H1 (cell line): ENCODE data around the gene SPINDOC. TPM values are rescaled to one million over a fixed set of nuclear protein-coding genes. Genes with fewer than 3 reads are reported as not detected.

Experiments used
- CTCF ChIA-PET: fragments of 300-600 bp; sonication (Branson Sonifier 250); formaldehyde crosslinking; loops from one replicate; lab custom pipeline; 2021; ENCODE audit not compliant: partially characterized antibody; lab: Charles Lee
- POLR2A ChIA-PET: fragments of 300-600 bp; sonication (Branson Sonifier 250); formaldehyde crosslinking; loops from one replicate; lab custom pipeline; 2021; ENCODE audit warnings: inconsistent platforms; ENCODE audit not compliant: partially characterized antibody; lab: Charles Lee
- DNase-seq, 2 experiments: peaks; one replicate each; pipeline versions ENCODE4 v3.0.0 to v3.0.0-alpha.2; 2010 to 2022; ENCODE audit warnings: low spot score in 2 of 2, low read depth in 1 of 2, mixed read lengths in 1 of 2
- FAIRE-seq: peaks from 2 replicates; lab custom pipeline; 2011; peaks lifted over from hg19 to GRCh38; lab: Jason Lieb, UNC
- H2AFZ ChIP-seq: 2 replicates; pipeline ENCODE4 v1.8.1; 2012; ENCODE audit warnings: low read length, inconsistent platforms
- H2AK5ac ChIP-seq: 2 replicates; pipeline ENCODE4 v1.6.1; 2013; ENCODE audit warnings: low read depth, low read length
- H2BK120ac ChIP-seq: replicated peaks from 2 replicates; pipeline ENCODE3; 2013; ENCODE audit warnings: low read depth, low read length, inconsistent platforms
- H2BK12ac ChIP-seq: 2 replicates; pipeline ENCODE4 v1.6.1; 2013; ENCODE audit warnings: low read depth, low read length
- H2BK15ac ChIP-seq: 2 replicates; pipeline ENCODE4 v1.6.1; 2013; ENCODE audit warnings: low read length
- H2BK20ac ChIP-seq: 2 replicates; pipeline ENCODE4 v1.6.1; 2013; ENCODE audit warnings: low read length
- H2BK5ac ChIP-seq: 2 replicates; pipeline ENCODE4 v1.6.1; 2013; ENCODE audit warnings: low read depth, low read length
- H3K14ac ChIP-seq: 2 replicates; pipeline ENCODE4 v1.6.1; 2013; ENCODE audit warnings: inconsistent platforms; ENCODE audit not compliant: insufficient read length
- H3K18ac ChIP-seq: 2 replicates; pipeline ENCODE4 v1.6.1; 2013; ENCODE audit warnings: low read length; ENCODE audit errors: extremely low read depth
- H3K23ac ChIP-seq: 2 replicates; pipeline ENCODE4 v1.6.1; 2013; ENCODE audit warnings: inconsistent platforms; ENCODE audit not compliant: insufficient read length
- H3K23me2 ChIP-seq: 2 replicates; pipeline ENCODE4 v1.6.1; 2013; ENCODE audit warnings: low read depth, low read length
- H3K27ac ChIP-seq: 2 replicates; pipeline ENCODE4 v1.6.1; 2011; ENCODE audit warnings: low read depth, low read length, inconsistent platforms
- H3K27me3 ChIP-seq, 4 experiments: replicated peaks in 1 of 4; 1 replicate in 1 of 4; 2 replicates in 3 of 4; pipeline versions ENCODE4 v1.6.1 to v1.8.1; 2011 to 2013; ENCODE audit warnings: low read length in 3 of 4, mild to moderate bottlenecking in 3 of 4, inconsistent platforms in 2 of 4, mixed read lengths in 2 of 4, moderate library complexity in 1 of 4; ENCODE audit not compliant: control insufficient read depth in 3 of 4, insufficient read depth in 3 of 4; ENCODE audit errors: extremely low read depth in 1 of 4
- H3K36me3 ChIP-seq, 4 experiments: 2 replicates each; pipeline versions ENCODE4 v1.6.1 to v1.8.1; 2011 to 2013; ENCODE audit warnings: mild to moderate bottlenecking in 4 of 4, low read length in 3 of 4, moderate library complexity in 2 of 4, control low read depth in 1 of 4, inconsistent platforms in 1 of 4; ENCODE audit not compliant: insufficient read depth in 4 of 4, control insufficient read depth in 2 of 4
- H3K4ac ChIP-seq: replicated peaks from 2 replicates; pipeline ENCODE3; 2013; ENCODE audit warnings: low read length, low read depth, mixed read lengths, inconsistent platforms; ENCODE audit not compliant: insufficient read length
- H3K4me1 ChIP-seq, 4 experiments: replicated peaks in 1 of 4; 1 replicate in 1 of 4; 2 replicates in 3 of 4; pipeline versions ENCODE4 v1.6.1 to v1.8.1; 2011 to 2013; ENCODE audit warnings: low read length in 3 of 4, inconsistent platforms in 2 of 4, mixed read lengths in 1 of 4; ENCODE audit not compliant: insufficient read depth in 4 of 4, control insufficient read depth in 3 of 4
- H3K4me2 ChIP-seq, 2 experiments: 2 replicates each; pipeline versions ENCODE4 v1.6.1 to v1.8.1; 2011 to 2013; ENCODE audit warnings: low read depth in 2 of 2, low read length in 2 of 2, control low read depth in 1 of 2, inconsistent platforms in 1 of 2, mild to moderate bottlenecking in 1 of 2; ENCODE audit not compliant: insufficient read depth in 1 of 2
- H3K4me3 ChIP-seq, 4 experiments: fragments of 200-600, 300-600 bp in 1 of 4; sonication (generic), shearing (Covaris generic), sonication (Bioruptor Twin) in 1 of 4; 2 replicates each; pipeline versions ENCODE4 v1.5.1 to v1.8.1; 2011 to 2016; ENCODE audit warnings: low read length in 4 of 4, low read depth in 3 of 4, control low read depth in 2 of 4, inconsistent platforms in 2 of 4, mild to moderate bottlenecking in 2 of 4, mixed read lengths in 1 of 4, moderate library complexity in 1 of 4; ENCODE audit not compliant: insufficient read depth in 2 of 4; ENCODE audit errors: extremely low read depth in 1 of 4
- H3K56ac ChIP-seq: replicated peaks from 2 replicates; pipeline ENCODE3; 2013; ENCODE audit warnings: low read depth, mild to moderate bottlenecking, mixed read lengths, low read length, inconsistent platforms; ENCODE audit not compliant: insufficient read length
- H3K79me1 ChIP-seq: 2 replicates; pipeline ENCODE4 v1.6.1; 2013; ENCODE audit warnings: low read depth, low read length, control low read depth
- H3K79me2 ChIP-seq, 2 experiments: 2 replicates each; pipeline versions ENCODE4 v1.6.1 to v1.8.1; 2012 to 2013; ENCODE audit warnings: low read length in 2 of 2, mild to moderate bottlenecking in 2 of 2, inconsistent platforms in 1 of 2; ENCODE audit not compliant: insufficient read depth in 2 of 2, control insufficient read depth in 1 of 2
- H3K9ac ChIP-seq, 4 experiments: replicated peaks in 1 of 4; 1 replicate in 1 of 4; 2 replicates in 3 of 4; pipeline versions ENCODE4 v1.6.1 to v1.8.1; 2011 to 2013; ENCODE audit warnings: low read depth in 3 of 4, low read length in 3 of 4, control low read depth in 2 of 4, mild to moderate bottlenecking in 2 of 4, moderate library complexity in 2 of 4, inconsistent platforms in 1 of 4; ENCODE audit errors: extremely low read depth in 1 of 4
- H3K9me3 ChIP-seq, 2 experiments: 2 replicates each; pipeline versions ENCODE4 v1.6.1 to v1.8.1; 2012 to 2013; ENCODE audit warnings: mild to moderate bottlenecking in 2 of 2, moderate library complexity in 2 of 2, control low read depth in 1 of 2, inconsistent platforms in 1 of 2, low read depth in 1 of 2, low read length in 1 of 2, mixed read lengths in 1 of 2; ENCODE audit not compliant: insufficient read depth in 2 of 2
- H4K20me1 ChIP-seq, 2 experiments: replicated peaks in 1 of 2; 2 replicates each; pipeline versions ENCODE3 to v1.8.1; 2011 to 2013; ENCODE audit warnings: inconsistent platforms in 2 of 2, low read length in 2 of 2, mild to moderate bottlenecking in 1 of 2; ENCODE audit not compliant: insufficient read depth in 2 of 2, control insufficient read depth in 1 of 2
- H4K5ac ChIP-seq: 2 replicates; pipeline ENCODE4 v1.6.1; 2013; ENCODE audit warnings: low read length, low read depth, mixed read lengths, inconsistent platforms; ENCODE audit not compliant: insufficient read length
- H4K8ac ChIP-seq: 2 replicates; pipeline ENCODE4 v1.8.0; 2013; ENCODE audit warnings: mild to moderate bottlenecking, moderate library complexity, low read length, inconsistent platforms; ENCODE audit not compliant: insufficient read depth; ENCODE audit errors: extremely low read depth
- H4K91ac ChIP-seq: replicated peaks from 2 replicates; pipeline ENCODE3; 2013; ENCODE audit warnings: low read length, mixed read lengths, inconsistent platforms; ENCODE audit not compliant: insufficient read length
- ASH2L ChIP-seq: fragments of 200-600, 300-600 bp; sonication (generic); IDR thresholded peaks from one replicate; pipeline ENCODE4 v1.7.1; 2017; ENCODE audit warnings: low read length
- CREB1 ChIP-seq: IDR thresholded peaks from 2 replicates; pipeline ENCODE4 v1.6.1; 2012; ENCODE audit warnings: inconsistent platforms
- GABPA ChIP-seq: IDR thresholded peaks from 2 replicates; pipeline ENCODE4 v1.6.1; 2011; ENCODE audit warnings: mild to moderate bottlenecking, low read length, moderate library complexity, borderline replicate concordance; ENCODE audit not compliant: insufficient read depth
- HDAC2 ChIP-seq, 2 experiments: fragments of 300-600 bp in 1 of 2; sonication (generic) in 1 of 2; IDR thresholded peaks; 2 replicates each; pipeline ENCODE4 v1.6.1; 2011 to 2012; ENCODE audit warnings: low read depth in 2 of 2, low read length in 2 of 2, mild to moderate bottlenecking in 2 of 2, moderate library complexity in 2 of 2, borderline replicate concordance in 1 of 2, inconsistent platforms in 1 of 2
- POLR2AphosphoS5 ChIP-seq: IDR thresholded peaks from 2 replicates; pipeline ENCODE4 v1.6.1; 2011; ENCODE audit warnings: low read depth, low read length
- SUZ12 ChIP-seq: fragments of 200-600 bp; sonication (generic); IDR thresholded peaks from 2 replicates; pipeline ENCODE4 v1.6.1; 2012; ENCODE audit warnings: mild to moderate bottlenecking, inconsistent platforms, low read length, moderate library complexity, mixed read lengths
- TBP ChIP-seq: IDR thresholded peaks from 2 replicates; pipeline ENCODE4 v1.6.1; 2011; ENCODE audit warnings: low read depth, low read length, improper control_type of control experiment
- TCF12 ChIP-seq: IDR thresholded peaks from 2 replicates; pipeline ENCODE4 v1.6.1; 2011; ENCODE audit warnings: low read depth, mild to moderate bottlenecking, low read length
- WGBS, 2 experiments: shearing (Covaris generic) in 1 of 2; methylation state at CpG; one replicate each; pipeline versions ENCODE4 v1.1.6 to v1.1.7; 2013 to 2015; ENCODE audit warnings: low lambda C conversion rate in 2 of 2, mixed read lengths in 2 of 2, inconsistent platforms in 1 of 2, low coverage in 1 of 2, missing lambda C conversion rate in 1 of 2; ENCODE audit not compliant: insufficient replicate concordance in 2 of 2, insufficient coverage in 1 of 2, insufficient read length in 1 of 2; ENCODE audit errors: extremely low coverage in 1 of 2, missing lambda C conversion rate in 1 of 2; 5-methylcytosine and 5-hydroxymethylcytosine counted together
- polyA plus RNA-seq, 7 experiments: library from polyadenylated mRNA; depleted of rRNA in 3 of 7; stranded (reverse) in 5 of 7; unstranded in 2 of 7; fragments of >200 nt in 5 of 7; fragments of 200-250 nt in 2 of 7; gene quantifications; 1 replicate in 5 of 7; 2 replicates in 1 of 7; 4 replicates in 1 of 7; pipeline versions ENCODE4 v1.2.1 to v1.2.3, GENCODE V29; 2011 to 2013; ENCODE audit warnings: missing spikeins in 2 of 7, mixed read lengths in 2 of 7
- total RNA-seq: library from RNA; stranded (reverse); fragmentation: NEBNext Ultra II Directional; extraction: Animal tissue kit (Norgen Biotek cat#: 25700); gene quantifications from 2 replicates; pipeline ENCODE4 v1.2.1, GENCODE V29; 2021
- TF ChIP-seq, protein P1 (sequence below), 3 experiments: IDR thresholded peaks; 1 replicate in 2 of 3; 2 replicates in 1 of 3; pipeline versions ENCODE4 v1.5.1 to v1.6.1; 2011; ENCODE audit warnings: low read length in 3 of 3, mild to moderate bottlenecking in 3 of 3, inconsistent platforms in 2 of 3, low read depth in 1 of 3, moderate library complexity in 1 of 3; ENCODE audit not compliant: insufficient read depth in 1 of 3; ENCODE audit errors: control extremely low read depth in 1 of 3

SPINDOC gene
- total and polyA plus RNA-seq, 2 of the 8 experiments (the other 6 are each of a cell fraction or from before 2014, with no cell fraction given), result 78.7 to 99.7 TPM

DNA sequence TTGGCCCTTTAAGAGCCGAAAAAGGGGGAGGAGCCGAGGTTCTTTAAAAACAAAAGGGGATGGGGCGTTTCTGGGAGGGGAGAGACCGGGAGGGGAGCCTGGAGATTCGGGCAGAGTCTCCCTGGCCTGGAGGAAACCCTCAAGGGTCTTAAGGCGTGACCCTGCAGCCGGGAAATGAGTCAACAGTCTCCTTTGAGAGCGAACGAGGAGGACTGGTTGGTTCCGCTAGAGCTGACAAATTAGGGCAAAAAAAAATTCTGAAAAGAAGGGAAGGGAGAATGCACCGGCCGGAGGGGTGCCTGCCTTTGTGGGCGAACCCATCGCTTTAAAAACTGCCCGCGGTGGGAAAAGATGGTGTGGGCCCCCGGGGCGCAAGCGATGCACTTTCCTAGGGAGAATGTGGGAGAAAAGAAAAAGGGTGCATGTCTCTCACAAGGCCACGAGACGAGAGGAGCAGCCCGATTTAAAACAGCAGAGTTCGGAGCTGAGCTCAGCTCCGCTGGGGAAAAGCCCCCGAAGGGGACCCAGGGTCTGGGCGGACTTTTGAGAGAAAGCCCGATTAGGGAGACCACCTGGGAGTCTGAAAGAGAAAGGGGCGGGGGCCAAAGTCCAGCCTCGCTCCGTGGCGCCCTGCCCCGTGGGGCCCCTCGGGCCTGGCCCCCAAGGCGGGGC lies 45.6 kb upstream of the SPINDOC start:
- Histone ChIP-seq H2AFZ (no peak overlapping the region), H3K4me3 (peak overlapping the region; percentile 57 to 96 (median 82)), H3K23me2 (peaks cover 11% of the 10 kb centered on the region), H4K8ac (no peak overlapping the region), H4K5ac (peak overlapping the region; percentile 2), H3K23ac (no peak overlapping the region), H3K14ac (no peak overlapping the region), H3K27ac (peak overlapping the region; percentile 44; the same call in 1 of the 2 replicates), H3K4me2 (peak overlapping the region; percentile 72 to 93), H3K9me3 (no peaks in the 10 kb centered on the region), H3K18ac (no peak overlapping the region; the same call in 1 of the 2 replicates), H2BK120ac (no peak overlapping the region), H4K91ac (no peak overlapping the region), H3K9ac (peak overlapping the region; percentile 46 to 93 (median 79); a peak in 6 of 7 replicates), H3K4ac (peak overlapping the region; percentile 47), H2BK15ac (no peak overlapping the region), H2AK5ac (no peak overlapping the region), H3K79me2 (peaks cover 0 to 26% of the 10 kb centered on the region in 2 experiments; a peak in 2 of 4 replicates), H2BK20ac (no peak overlapping the region), H3K79me1 (peaks cover 9% of the 10 kb centered on the region), H3K36me3 (peaks cover 0 to 7% (median 0%) of the 10 kb centered on the region in 4 experiments; a peak in 2 of 8 replicates), H3K4me1 (peaks cover 5 to 33% (median 26%) of the 10 kb centered on the region in 4 experiments), H4K20me1 (peaks cover 12 to 13% of the 10 kb centered on the region in 2 experiments), H3K27me3 (peaks cover 0 to 16% (median 13%) of the 10 kb centered on the region in 4 experiments; a peak in 6 of 7 replicates), H2BK5ac (peak overlapping the region; percentile 52; the same call in 1 of the 2 replicates), H3K56ac (peak overlapping the region; percentile 11), H2BK12ac (no peak overlapping the region)
- FAIRE-seq, result peak; percentile 91
- DNase-seq, result peak; percentile 78 to 81
- CTCF ChIA-PET, result interaction anchor here (0.6 to 2.7 kb wide), 20 partner anchors 11 to 864 kb away, joined by 3 to 9 read pairs (median 4); no protein-coding TSS in a partner anchor
- POLR2A ChIA-PET, result interaction anchor here (0.7 to 6.8 kb wide), 22 partner anchors 11 to 778 kb away, joined by 3 to 73 read pairs (median 4); partner anchors contain the start of genes RCOR2 and SPINDOC
- 3% methylated on average over 25 of the region's 34 CpGs; no CpG with 5 or more reads in 1 of the 2 experiments for WGBS, 2 experiments
- peak; percentile 58 for TF ChIP-seq ASH2L
- TF ChIP-seq, protein P1, sequence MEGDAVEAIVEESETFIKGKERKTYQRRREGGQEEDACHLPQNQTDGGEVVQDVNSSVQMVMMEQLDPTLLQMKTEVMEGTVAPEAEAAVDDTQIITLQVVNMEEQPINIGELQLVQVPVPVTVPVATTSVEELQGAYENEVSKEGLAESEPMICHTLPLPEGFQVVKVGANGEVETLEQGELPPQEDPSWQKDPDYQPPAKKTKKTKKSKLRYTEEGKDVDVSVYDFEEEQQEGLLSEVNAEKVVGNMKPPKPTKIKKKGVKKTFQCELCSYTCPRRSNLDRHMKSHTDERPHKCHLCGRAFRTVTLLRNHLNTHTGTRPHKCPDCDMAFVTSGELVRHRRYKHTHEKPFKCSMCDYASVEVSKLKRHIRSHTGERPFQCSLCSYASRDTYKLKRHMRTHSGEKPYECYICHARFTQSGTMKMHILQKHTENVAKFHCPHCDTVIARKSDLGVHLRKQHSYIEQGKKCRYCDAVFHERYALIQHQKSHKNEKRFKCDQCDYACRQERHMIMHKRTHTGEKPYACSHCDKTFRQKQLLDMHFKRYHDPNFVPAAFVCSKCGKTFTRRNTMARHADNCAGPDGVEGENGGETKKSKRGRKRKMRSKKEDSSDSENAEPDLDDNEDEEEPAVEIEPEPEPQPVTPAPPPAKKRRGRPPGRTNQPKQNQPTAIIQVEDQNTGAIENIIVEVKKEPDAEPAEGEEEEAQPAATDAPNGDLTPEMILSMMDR (IDR thresholded peaks at IDR 0.05; ENCODE audit: control extremely low read depth in 1 of 3, insufficient read depth in 1 of 3, low read depth in 1 of 3, low read length in 3 of 3), result no peak
- no peak for TF ChIP-seq TCF12
- TF ChIP-seq TBP, result peak; percentile 78
- TF ChIP-seq SUZ12, result no peak
- peak; percentile 67 for TF ChIP-seq POLR2AphosphoS5
- TF ChIP-seq HDAC2 (IDR thresholded peaks at IDR 0.05; ENCODE audit: borderline replicate concordance in 1 of 2, low read depth in 2 of 2, low read length in 2 of 2), result no peak; a peak in 1 of 4 replicates
- no peak for TF ChIP-seq CREB1
- no peak for TF ChIP-seq GABPA
